Glomerular visceral epithelial cell (primary cell): ENCODE measurements around the gene ADORA3.

ENCODE experiments used
- DNase-seq: peaks from one replicate; pipeline ENCODE4 v3.0.0-alpha.2; 2016; ENCODE audit errors: extremely low spot score

Gene ADORA3

DNA sequence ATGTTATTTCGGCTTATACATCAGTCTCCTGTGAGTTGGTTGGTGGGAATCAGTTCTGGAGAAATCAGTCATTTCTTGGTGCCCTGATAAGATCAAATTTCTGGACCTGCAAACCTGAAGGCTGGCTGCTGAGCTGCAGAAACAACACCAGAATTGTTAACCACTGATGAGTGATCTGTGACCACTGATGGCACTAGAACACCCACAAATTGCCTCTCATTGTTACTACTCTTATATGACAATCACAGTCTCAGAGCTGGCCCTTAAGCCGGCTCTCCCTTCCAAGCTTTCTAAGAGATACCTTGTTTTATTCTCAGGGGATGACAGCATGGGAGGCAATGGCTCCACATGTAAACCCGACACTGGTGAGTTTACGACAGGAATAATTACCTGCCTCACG lies 27.7 kb downstream of the ADORA3 start:
- DNase-seq = no peak

DNA sequence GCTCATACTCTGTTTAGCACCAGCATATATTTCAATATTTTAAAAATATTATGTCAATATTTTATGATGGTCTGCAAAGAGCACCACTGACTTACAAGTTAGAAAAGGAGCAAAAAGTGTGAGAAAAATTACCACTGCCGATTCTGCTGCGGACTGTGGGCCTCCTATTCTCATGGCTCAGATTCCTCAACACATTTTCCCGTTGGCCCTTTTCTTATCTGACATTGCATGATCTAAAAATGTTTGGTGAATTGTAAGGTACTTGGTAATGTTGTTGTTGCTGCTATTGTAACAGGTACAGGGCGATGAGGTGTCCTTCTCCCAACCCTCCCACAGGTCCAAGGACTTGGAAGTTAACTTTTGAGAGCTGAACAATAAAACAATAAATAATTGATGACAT lies 28.9 kb downstream of the ADORA3 start:
- no peak for DNase-seq

DNA sequence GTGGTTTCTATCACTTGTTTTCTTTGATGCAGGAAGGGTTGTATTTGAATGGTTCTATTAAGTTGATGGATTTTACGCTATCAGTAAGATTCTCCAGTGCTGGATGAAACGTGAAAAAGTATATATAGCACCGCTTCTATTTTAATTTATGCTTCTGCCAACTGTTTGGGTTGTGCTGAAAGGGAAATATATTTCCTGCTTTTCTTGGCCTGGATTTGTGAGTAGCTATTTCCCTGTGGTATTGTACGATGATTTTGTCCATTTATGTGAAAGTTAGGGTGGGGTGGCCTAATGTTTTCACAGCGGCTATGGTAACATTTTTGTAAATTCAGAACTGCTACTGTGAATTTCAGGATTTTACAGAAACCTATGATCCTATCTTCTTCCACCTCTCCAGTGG lies 29.3 kb downstream of the ADORA3 start:
- no peak for DNase-seq

DNA sequence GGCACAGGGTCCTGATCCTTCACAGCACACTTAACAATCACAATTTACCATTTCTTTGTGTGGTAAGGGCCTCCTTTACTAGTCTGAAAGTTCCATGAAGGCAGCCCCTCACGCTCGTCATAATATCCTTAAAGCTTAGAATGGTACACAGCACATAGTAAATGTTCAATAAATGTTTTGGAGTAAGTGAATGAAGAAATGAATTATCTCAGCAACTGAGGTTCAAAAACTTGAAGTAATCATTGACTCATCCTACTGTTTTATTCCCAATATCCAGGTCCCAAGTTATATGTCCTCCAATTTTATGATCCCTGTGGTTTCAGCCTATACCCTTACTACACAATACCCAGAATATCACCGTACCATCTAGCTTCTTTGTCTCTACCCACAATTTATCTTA lies 31.9 kb downstream of the ADORA3 start:
- no peak for DNase-seq

DNA sequence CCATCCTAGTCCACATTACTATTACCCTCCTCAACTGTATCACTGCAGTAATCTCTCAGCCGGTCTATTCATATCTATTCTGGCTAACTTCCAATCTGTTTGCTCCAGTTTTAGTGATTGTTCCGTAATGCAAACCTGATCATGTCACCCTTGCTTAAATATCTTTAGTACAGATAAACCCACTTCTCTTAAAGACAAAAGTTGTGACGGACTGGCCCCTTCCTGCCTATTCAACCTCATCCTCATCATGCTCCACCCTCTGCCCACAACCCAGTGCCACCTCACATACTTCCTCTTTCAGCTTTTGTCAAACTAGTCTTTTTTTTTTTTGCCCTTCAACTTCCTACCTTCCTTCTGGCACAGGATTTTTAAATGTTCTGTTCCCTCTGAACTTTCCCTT lies 32.4 kb downstream of the ADORA3 start:
- no peak for DNase-seq

DNA sequence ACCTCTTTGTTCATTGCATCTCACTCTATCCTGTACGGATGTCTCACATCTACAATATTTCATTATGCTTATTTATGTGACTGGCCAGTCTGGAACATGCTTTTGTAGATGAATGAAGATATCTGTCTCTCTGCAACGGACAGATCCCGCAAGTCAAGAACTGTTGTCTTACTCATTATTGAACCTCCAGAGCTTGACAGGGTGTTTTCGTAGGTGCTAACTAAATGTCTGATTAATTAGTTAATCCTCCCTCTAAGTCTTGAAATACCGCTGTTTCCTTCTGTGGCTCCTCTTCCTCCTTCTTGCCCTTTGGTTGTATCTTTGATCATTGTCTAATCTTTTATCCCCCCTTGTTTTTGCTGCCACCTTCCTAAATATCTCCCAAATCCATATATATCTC lies 32.8 kb downstream of the ADORA3 start:
- no peak for DNase-seq

DNA sequence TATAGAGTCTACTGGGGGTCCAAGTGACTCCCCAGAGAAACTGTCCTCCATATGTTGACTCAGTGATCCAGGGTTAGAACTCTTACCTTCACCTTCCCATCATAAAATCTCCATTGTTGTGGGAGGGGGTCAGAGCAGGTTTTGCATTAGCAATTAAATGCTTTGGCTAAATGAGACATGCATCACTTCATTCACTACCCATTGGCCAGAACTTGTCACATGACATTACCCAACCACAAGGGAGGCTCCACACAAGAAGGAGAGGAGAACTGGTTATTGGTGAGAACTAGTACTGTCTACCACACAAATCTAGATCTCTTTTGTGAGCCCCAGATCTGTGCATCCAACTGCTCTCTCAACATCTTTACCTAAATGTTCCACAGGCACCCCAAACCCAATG lies 33.9 kb downstream of the ADORA3 start:
- no peak for DNase-seq

DNA sequence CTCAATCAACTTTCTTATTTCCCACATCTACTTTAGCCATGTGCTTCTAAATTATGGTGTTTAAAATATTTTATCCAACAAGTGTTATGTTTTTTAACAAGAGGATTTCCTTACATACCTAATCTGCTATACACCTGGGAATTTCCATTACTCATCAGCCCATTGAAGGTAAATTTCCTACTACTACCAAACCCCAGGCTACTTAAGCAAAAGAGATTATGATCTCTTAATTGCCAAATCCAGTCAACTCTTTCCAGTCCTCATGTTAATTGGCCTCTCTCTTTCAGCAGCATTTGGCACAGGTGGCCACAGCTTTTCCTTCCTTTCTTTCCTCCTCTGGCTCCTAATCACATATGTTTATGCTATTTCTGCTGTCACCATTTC lies 34.7 kb downstream of the ADORA3 start:
- no peak for DNase-seq

DNA sequence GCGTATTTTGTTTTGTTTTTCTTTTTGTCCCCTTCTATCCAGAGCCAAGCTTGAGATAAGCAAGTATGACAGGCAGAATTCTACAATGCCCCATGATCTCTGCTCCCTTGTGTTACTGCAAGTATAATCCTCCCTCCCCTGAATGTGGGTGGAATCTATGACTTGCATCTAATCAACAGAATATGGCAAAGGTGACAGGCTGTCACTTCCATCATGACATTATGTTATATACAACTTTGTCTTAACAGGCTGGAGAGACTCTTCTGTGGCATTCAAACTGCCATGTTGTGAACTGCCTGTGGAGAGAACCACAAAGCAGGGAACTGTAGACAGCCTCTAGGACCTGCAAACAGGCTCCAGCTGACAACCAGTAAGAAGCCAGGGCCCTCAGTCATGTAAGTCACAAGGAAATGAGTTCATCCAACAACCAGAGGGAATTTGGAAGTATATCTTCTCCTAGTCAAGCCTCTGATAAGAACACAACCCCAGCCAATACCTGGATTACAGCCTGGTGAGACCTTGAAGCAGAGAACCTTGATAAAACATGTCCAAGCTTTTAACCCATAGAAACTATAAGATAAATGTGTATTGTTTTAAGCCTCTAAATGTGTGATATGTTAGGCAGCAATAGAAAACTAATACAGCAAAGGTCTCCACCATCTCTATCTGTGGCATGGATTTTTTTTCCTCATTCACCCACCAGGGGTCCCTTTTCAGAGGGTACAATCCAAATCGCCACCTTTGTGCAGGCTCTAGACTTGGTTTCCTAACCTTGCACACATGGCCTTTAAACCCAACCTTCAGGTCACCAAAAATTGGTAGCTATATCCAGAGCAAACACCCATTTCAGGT lies 35.3 kb downstream of the ADORA3 start:
- no peak for DNase-seq

DNA sequence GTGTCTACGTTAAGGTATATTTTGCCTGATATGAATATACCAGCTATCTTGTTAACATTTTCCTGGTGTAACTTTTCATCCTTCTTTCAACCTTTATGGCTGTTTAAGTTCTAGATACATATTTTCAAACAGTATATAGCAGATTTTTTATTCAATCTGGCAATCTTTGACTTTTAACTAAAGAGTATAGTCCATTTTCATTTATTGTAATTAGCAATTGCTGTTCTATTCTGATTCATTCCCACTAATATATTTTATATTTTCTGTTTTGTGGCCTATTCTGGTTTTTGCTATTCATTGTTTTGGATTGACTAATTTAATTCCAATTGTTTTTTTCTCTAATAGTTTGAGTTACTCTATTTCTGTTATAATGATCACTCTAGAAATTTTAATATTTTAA lies 37.0 kb downstream of the ADORA3 start:
- no peak for DNase-seq

DNA sequence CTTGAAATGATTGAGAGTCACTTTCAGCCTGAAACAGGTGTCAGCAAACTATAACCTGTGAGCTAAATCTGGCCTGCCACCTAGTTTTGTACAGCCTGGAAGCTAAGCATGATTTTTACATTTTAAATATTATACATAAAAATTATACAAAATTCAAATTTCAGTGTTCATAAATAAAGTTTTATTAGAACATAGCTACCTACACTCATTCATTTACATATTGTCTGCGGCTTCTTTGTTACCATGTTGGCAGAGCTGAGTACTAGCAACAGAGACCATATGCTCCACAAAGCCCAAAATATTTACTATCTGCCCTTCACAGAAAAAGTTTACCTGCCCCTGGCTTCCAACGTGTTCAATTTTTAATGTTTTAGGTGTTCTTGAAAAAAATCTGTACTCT lies 37.7 kb downstream of the ADORA3 start:
- no peak for DNase-seq

DNA sequence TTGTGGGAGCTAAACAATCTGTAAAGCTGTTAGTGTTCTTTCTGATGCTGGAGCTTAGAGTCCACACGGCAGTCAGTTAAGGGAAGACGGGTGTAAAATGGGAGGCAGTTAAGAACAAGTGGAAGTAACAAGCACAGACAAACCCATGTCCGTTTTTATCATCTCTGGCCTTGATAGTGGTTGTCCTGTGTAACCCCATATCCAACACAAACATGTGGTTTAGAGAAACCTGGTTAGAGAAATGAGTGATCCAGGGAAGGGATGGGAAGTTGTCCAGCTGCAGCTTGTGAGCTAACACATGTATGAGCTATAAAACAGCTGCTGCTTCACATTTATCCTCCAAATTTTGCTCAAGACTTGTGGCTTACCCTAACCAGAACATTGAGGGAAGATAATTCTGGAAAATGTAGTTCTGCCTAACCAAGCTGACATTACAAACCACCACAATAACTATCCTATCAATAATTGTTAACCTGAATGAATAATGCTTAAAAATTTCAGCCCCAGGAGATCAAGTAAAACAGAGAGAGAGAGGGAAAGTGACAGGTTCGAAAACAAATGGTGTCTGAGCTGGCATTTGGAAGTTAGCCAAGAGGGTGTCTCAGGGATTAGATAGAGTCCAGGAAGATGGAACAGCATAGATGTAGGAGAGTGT lies 40.3 kb downstream of the ADORA3 start:
- peak; percentile 87 for DNase-seq

DNA sequence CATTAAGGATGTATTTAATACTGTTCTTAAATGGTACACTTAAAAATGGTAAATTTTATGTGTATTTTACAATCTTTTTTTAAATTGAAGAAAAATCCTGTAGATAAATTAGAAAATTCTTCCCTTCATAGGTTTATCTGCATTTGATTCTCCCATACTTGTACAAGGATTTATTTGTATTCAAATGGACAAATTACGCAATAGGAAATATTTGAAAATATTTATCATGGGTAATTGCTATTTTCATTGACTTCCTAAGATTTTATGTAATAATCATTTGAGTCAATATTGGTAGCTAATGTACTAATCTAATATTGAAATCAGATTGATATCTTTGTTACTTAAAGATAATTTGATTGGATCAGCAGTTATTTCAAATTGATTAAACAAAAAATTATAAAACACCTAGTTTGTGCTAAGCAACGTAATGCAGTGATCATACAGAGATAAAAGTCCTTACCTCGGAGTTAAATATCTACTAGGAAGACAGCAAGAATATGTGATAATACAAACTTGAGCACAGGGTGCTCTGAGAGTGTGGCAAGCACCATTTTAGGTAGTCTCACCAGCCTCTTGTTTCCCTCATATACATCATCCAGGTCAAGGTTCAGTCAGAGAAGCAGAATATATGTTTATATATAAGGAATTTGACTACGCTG lies 40.9 kb downstream of the ADORA3 start:
- DNase-seq = no peak

DNA sequence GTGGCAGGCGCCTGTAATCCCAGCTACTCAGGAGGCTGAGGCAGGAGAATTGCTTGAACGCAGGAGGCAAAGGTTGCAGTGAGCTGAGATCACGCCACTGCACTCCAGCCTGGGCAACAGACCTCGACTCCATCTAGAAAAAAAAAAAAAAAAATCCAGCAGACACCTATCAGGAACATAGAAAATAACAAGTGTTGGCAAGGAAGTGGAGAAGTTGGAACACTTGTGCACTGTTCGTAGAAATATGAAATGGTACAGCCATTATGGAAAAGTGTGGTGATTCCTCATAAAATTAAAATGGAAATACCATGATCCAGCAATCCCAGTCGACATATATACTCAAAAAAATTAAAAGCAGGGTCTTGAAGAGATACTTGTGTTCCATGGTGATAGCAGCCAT lies 41.7 kb downstream of the ADORA3 start:
- no peak for DNase-seq

DNA sequence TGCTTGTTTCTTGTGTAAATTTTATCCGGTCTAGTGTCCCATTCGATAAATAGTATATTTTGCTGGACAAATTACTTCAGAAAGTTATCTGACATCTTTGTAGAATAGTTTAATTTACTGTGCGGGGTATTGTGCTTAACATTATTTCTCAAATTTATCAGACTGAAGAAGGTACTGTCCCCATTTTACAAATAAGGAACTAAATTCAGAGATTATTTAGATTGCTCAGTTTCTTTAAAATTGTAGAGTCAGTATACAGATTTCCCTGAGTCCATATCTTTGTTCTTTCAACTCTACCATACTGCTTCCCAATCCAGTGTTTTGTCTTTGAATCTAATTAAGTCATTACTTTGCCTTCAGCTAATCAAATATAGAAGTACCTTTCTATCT lies 47.8 kb downstream of the ADORA3 start:
- no peak for DNase-seq

DNA sequence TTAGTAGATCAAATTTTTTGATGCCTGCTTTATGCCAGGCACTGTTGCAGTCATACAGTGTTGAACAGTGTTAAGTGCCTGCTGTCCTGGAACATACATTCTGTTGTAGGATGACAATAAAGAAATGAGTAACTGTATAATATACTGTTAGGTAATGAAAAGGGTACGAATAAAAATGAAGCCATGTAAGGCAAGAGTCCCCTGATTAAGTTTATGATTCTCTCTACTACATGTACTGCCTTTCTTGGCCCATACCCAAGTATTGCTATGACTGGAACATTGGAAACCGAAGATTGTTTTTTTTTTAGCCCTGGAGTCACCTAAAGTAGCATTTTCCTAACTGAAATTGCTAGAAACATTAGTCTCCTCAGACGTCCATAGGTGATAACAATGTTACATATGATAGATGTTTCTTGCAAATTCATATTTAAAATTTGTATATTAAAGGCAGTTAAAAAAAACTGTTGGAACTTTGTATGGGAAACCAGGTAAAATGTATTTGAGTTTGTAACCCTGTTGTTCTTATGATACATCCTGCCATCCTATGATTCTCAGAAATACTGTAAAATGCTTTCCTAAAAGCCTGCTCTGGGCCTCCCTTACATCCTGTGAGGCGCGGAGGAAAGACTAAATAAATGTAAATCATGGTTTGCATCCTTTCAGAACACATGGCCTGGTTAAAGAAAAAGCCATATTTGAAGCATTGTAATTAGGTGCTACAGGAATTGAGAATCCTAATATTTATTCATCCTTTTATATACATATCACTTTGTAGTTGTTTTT lies 48.4 kb downstream of the ADORA3 start:
- no peak for DNase-seq

DNA sequence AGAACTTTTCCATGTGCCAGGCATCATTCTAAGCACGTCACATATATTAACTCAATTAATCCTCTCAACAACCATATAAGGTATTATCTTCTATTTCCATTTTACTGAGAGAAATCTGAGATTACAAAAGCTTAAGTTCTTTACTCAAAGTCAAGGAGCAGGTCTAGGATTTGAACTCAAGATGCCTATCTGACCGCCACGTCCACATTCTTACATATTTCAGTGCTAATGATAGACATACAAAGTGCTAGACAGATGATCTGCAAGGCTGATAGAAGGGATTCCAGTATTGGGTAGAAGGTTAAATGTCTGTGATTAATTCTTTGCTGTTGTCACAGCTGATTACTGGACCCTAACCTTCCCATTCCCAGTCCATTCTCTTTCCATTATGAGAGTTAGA lies 49.7 kb downstream of the ADORA3 start:
- no peak for DNase-seq

DNA sequence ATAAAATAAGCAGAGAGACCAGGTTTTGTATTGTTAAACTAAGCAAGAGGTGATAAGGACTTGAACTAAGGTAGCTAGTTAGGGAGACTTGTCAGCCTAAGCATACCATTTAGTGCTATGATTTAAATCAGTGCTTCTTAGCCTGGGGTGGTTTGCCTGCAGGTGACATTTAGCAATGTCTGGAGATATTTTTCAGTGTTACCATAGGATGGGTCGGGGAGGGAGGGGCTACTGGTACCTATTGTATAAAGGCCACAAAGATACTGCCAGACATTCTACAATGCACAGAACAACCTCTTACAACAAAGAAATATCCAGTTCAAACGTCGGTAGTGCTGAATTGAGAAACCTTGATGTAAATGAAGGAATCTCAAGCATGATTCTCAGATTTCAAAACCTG lies 50.9 kb downstream of the ADORA3 start:
- no peak for DNase-seq

DNA sequence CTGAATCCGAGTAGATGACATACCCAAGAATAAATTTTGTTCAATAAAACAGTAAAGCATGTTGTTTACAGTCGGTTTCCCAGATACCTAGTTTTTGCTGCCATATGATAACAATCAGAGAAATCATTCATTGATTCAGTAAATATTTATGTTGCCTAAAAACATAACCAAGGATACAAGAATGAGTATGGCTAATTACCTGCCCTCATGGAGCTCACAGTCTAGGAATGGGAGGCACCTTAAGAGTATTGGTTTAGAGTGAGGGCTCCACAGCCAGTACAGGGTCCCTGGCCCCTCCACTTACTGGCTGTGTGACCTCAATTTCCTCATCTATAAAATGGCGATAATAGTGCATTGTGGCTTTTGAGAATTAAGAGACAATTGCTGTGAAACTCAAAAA lies 53.2 kb downstream of the ADORA3 start:
- no peak for DNase-seq

DNA sequence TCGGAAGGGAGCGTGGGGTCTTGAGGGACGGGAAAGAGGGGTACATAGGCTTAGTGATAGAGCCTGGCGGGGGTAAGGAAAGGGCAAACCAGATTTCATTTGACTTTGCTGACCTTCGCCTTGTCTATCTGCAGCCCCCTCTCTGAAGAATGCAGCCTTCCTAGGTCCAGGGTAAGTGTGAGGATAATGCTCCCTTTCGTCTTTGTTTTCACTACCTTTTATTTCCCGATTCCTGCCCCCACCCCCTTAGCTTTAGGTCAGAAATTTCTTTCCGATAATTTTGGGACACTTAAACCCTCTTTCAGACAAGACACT lies 53.8 kb downstream of the ADORA3 start:
- DNase-seq = no peak
